ENCODE measurements around the gene KCNS3. TPM values are rescaled to one million over a fixed set of nuclear protein-coding genes. Genes with fewer than 3 reads are reported as not detected.
A peak's percentile ranks its signal among the peaks of the same experiment; 100 is the strongest.

Gene KCNS3
- polyA plus RNA-seq, 1 of the 3 experiments (the other 2 are of a cell fraction): 0.07 TPM

GRCh38 chr2:17879137-17879912, 858 bp downstream of the KCNS3 start:
- H3K36me3 ChIP-seq (replicated peaks in 1 of 2; ENCODE audit: control insufficient read depth in 1 of 2, insufficient read depth in 2 of 2, low read length in 1 of 2): no peaks in the 10 kb centered on the region
- CTCF ChIA-PET: interaction anchor here (0.8 to 2.3 kb wide), 10 partner anchors 9 to 498 kb away, joined by 3 to 11 read pairs (median 4); no protein-coding TSS in a partner anchor

GRCh38 chr2:17879913-17880274, 1.4 kb downstream of the KCNS3 start:
- no peaks in the 10 kb centered on the region for H3F3A ChIP-seq (replicated peaks; ENCODE audit: insufficient read depth)
- H2AFZ ChIP-seq (ENCODE audit: low read depth): no peak overlapping the region
- ChIA-PET CTCF (interaction anchor here (0.8 to 2.3 kb wide), 8 partner anchors 10 to 498 kb away, joined by 3 to 11 read pairs (median 5); no protein-coding TSS in a partner anchor), POLR2A (no interaction called here)
- H3K4me1 ChIP-seq (ENCODE audit: control insufficient read depth in 1 of 2, insufficient read depth in 2 of 2, low read depth in 1 of 2, low read length in 1 of 2): peaks cover 4 to 13% of the 10 kb centered on the region in 2 experiments; a peak in 2 of 4 replicates
- H3K9me3 ChIP-seq: no peaks in the 10 kb centered on the region
- H4K20me1 ChIP-seq (ENCODE audit: insufficient read depth): no peaks in the 10 kb centered on the region
- H3K79me2 ChIP-seq (ENCODE audit: insufficient read depth): no peaks in the 10 kb centered on the region
- no peak for TF ChIP-seq MXI1 (IDR thresholded peaks at IDR 0.05; ENCODE audit: low read depth, low read length)
- no peak for TF ChIP-seq REST (IDR thresholded peaks at IDR 0.05; ENCODE audit: low read depth, low read length)
- no peak for TF ChIP-seq RCOR1 (IDR thresholded peaks at IDR 0.05; ENCODE audit: low read length)
- no peak for TF ChIP-seq GATA2 (CRISPR knock-in tag; IDR thresholded peaks at IDR 0.05)
- TF ChIP-seq TEAD4 (IDR thresholded peaks at IDR 0.05; ENCODE audit: borderline replicate concordance, insufficient read depth): no peak
- TF ChIP-seq IRF3 (IDR thresholded peaks at IDR 0.05; ENCODE audit: low read depth, low read length): no peak
- no peak for TF ChIP-seq MEF2A (IDR thresholded peaks at IDR 0.05; ENCODE audit: borderline replicate concordance, low read depth)
- TF ChIP-seq USF2 (IDR thresholded peaks at IDR 0.05; ENCODE audit: borderline replicate concordance, low read depth, low read length): no peak
- no peak for TF ChIP-seq YY1 (IDR thresholded peaks at IDR 0.05; ENCODE audit: low read depth)
- no peak for TF ChIP-seq TCF12 (IDR thresholded peaks at IDR 0.05)
- no peak for TF ChIP-seq SMC3 (IDR thresholded peaks at IDR 0.05; ENCODE audit: low read depth, low read length)
- TF ChIP-seq NFIC (IDR thresholded peaks at IDR 0.05; ENCODE audit: borderline replicate concordance): no peak
- TF ChIP-seq RAD21 (IDR thresholded peaks at IDR 0.05; ENCODE audit: low read length): no peak
- no peak overlapping the region for H3K9ac ChIP-seq
- H3K36me3 ChIP-seq (replicated peaks in 1 of 2; ENCODE audit: control insufficient read depth in 1 of 2, insufficient read depth in 2 of 2, low read length in 1 of 2): no peaks in the 10 kb centered on the region
- DNase-seq: no peak
- H3K9me2 ChIP-seq: no peaks in the 10 kb centered on the region
- H3K4me3 ChIP-seq (ENCODE audit: low read depth in 2 of 2, low read length in 1 of 2): no peak overlapping the region
- peaks cover 62% of the 10 kb centered on the region for H3K27me3 ChIP-seq (ENCODE audit: insufficient read depth)
- no peak overlapping the region for H3K4me2 ChIP-seq
- WGBS (ENCODE audit: low lambda C conversion rate): 64% methylated on average over 9 of the region's 9 CpGs
- no peak overlapping the region for H3K27ac ChIP-seq (ENCODE audit: low read depth in 2 of 2, low read length in 1 of 2)

More at GRCh38 chr2:17879137-17879912, 858 bp downstream of the KCNS3 start:
- H3K9ac ChIP-seq: no peak overlapping the region
- no peaks in the 10 kb centered on the region for H3K9me3 ChIP-seq
- TF ChIP-seq FOXJ3 (CRISPR knock-in tag; IDR thresholded peaks at IDR 0.05): no peak
- no peak for TF ChIP-seq FOXM1 (IDR thresholded peaks at IDR 0.05; ENCODE audit: low read depth)
- TF ChIP-seq MXI1 (IDR thresholded peaks at IDR 0.05; ENCODE audit: low read depth, low read length): no peak
- no peak for TF ChIP-seq RXRA (IDR thresholded peaks at IDR 0.05; ENCODE audit: borderline replicate concordance, low read depth)
- no peak for TF ChIP-seq PBX3 (IDR thresholded peaks at IDR 0.05)
- no peak for TF ChIP-seq ELF1 (IDR thresholded peaks at IDR 0.05)
- no peak; the same call in 1 of the 2 replicates for TF ChIP-seq EZH2phosphoT487 (IDR thresholded peaks at IDR 0.05; ENCODE audit: borderline replicate concordance, low read depth)
- WGBS (ENCODE audit: low lambda C conversion rate): 10% methylated on average over 48 of the region's 49 CpGs
- H3K27me3 ChIP-seq (ENCODE audit: insufficient read depth): peaks cover 68% of the 10 kb centered on the region
- DNase-seq: peak; percentile 72
- H3K9me2 ChIP-seq: no peaks in the 10 kb centered on the region
- H3F3A ChIP-seq (replicated peaks; ENCODE audit: insufficient read depth): no peaks in the 10 kb centered on the region
- H2AFZ ChIP-seq (ENCODE audit: low read depth): peak overlapping the region; percentile 79
- no peaks in the 10 kb centered on the region for H3K79me2 ChIP-seq (ENCODE audit: insufficient read depth)
- peak overlapping the region; percentile 81 for H3K4me2 ChIP-seq
- POLR2A ChIA-PET: no interaction called here
- H3K4me1 ChIP-seq (ENCODE audit: control insufficient read depth in 1 of 2, insufficient read depth in 2 of 2, low read depth in 1 of 2, low read length in 1 of 2): peaks cover 4 to 13% of the 10 kb centered on the region in 2 experiments; a peak in 2 of 4 replicates
- peak overlapping the region; percentile 42 to 48; a peak in 3 of 4 replicates for H3K4me3 ChIP-seq (ENCODE audit: low read depth in 2 of 2, low read length in 1 of 2)
- H3K27ac ChIP-seq (ENCODE audit: low read depth in 2 of 2, low read length in 1 of 2): no peak overlapping the region
- H4K20me1 ChIP-seq (ENCODE audit: insufficient read depth): no peaks in the 10 kb centered on the region
